ENCODE results near the gene HTR2C.

DNA sequence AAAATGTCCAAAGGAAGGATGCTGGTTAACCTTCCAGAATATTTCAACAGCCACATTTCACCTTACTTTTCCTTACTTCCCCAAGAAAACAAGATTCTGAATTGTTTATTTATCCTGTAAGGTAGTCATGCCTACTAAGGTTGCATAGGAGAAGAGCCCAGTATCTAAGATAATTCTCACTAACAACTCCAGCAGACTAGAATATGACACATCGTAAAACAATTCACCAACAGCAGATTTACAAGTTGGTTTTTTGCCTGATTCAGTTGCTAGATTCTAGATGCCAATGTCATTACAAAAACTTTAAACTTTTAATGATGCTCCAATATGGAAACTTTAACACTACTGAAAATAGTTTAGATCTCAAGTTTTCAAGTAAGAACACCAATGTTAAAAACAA is 257.2 kb downstream of the HTR2C start:
- TF ChIP-seq ZNF565 (CRISPR knock-in tag; conservative IDR thresholded peaks at IDR 0.05; ENCODE audit: low read depth) (no peak), TOX (CRISPR knock-in tag; IDR thresholded peaks at IDR 0.05; ENCODE audit: borderline replicate concordance) (no peak)

All from SK-N-SH treated with all-trans-retinoic acid at 6 μM for 48 hours (cell line).